Skeletal muscle satellite cell (primary cell): ENCODE measurements around the gene SRSF10. TPM values are rescaled to one million over a fixed set of nuclear protein-coding genes. Genes with fewer than 3 reads are reported as not detected.

Experiments used
- H3K27me3 ChIP-seq: 2 replicates; pipeline ENCODE4 v1.7.0; 2013; ENCODE audit warnings: low read length; ENCODE audit not compliant: control insufficient read depth, insufficient read depth
- H3K36me3 ChIP-seq: 2 replicates; pipeline ENCODE4 v1.7.0; 2013; ENCODE audit warnings: mild to moderate bottlenecking, control low read depth, low read length; ENCODE audit not compliant: insufficient read depth
- H3K4me1 ChIP-seq: 2 replicates; pipeline ENCODE4 v1.7.0; 2013; ENCODE audit warnings: low read length; ENCODE audit not compliant: control insufficient read depth, insufficient read depth
- H3K4me2 ChIP-seq: 2 replicates; pipeline ENCODE4 v1.7.0; 2013; ENCODE audit warnings: mild to moderate bottlenecking, low read length
- H3K4me3 ChIP-seq: 2 replicates; pipeline ENCODE4 v1.7.0; 2013; ENCODE audit warnings: low read length
- H3K9ac ChIP-seq: 2 replicates; pipeline ENCODE4 v1.7.0; 2013; ENCODE audit warnings: mild to moderate bottlenecking, low read depth, low read length, moderate library complexity
- H3K9me3 ChIP-seq: replicated peaks from 2 replicates; pipeline ENCODE4 v1.7.0; 2013; ENCODE audit warnings: mild to moderate bottlenecking, control low read depth, low read length
- small RNA-seq: library from RNA; depleted of rRNA; stranded (forward); fragments of <200 nt; gene quantifications from one replicate; pipeline ENCODE3, GENCODE V24; 2012

Gene SRSF10

GRCh38 chr1:23916209-23917131 lies 63.7 kb downstream of the SRSF10 start:
- H3K36me3 ChIP-seq = no peaks in the 10 kb centered on the region
- no peak overlapping the region for H3K9ac ChIP-seq
- no peaks in the 10 kb centered on the region for H3K9me3 ChIP-seq
- H3K4me3 ChIP-seq = no peak overlapping the region
- peaks cover 3% of the 10 kb centered on the region for H3K27me3 ChIP-seq
- peaks cover 5% of the 10 kb centered on the region for H3K4me1 ChIP-seq
- H3K4me2 ChIP-seq = no peak overlapping the region

GRCh38 chr1:23915466-23915865 lies 64.7 kb downstream of the SRSF10 start:
- peaks cover 5% of the 10 kb centered on the region for H3K4me1 ChIP-seq
- no peaks in the 10 kb centered on the region for H3K9me3 ChIP-seq
- H3K9ac ChIP-seq = no peak overlapping the region
- H3K27me3 ChIP-seq = peaks cover 12% of the 10 kb centered on the region
- no peak overlapping the region for H3K4me3 ChIP-seq
- H3K36me3 ChIP-seq = no peaks in the 10 kb centered on the region
- no peak overlapping the region for H3K4me2 ChIP-seq

DNA sequence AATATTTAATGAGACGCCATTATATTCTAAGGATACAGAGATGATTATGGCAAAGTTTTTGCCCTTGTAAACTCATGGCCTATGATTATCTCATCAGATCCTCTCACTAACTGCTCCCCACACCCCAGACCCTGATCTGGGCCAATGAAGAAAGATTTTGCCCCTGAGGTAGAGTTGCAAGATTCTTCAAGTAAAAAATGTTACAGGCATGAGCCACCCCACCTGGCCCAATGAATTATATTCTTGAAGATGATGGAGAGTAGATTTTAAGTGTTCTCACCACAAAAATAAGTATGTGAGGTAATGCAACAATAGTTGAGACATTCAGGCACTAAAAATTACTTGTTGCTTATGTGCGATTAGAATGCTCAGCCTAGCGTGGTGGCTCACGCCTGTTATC lies 65.2 kb downstream of the SRSF10 start:
- no peak overlapping the region for H3K4me2 ChIP-seq
- no peaks in the 10 kb centered on the region for H3K9me3 ChIP-seq
- no peaks in the 10 kb centered on the region for H3K36me3 ChIP-seq
- peaks cover under 1% of the 10 kb centered on the region for H3K4me1 ChIP-seq
- no peak overlapping the region for H3K4me3 ChIP-seq
- peaks cover 12% of the 10 kb centered on the region for H3K27me3 ChIP-seq
- H3K9ac ChIP-seq = no peak overlapping the region

Small RNAs within 50 kb of the gene (small RNA-seq; reads per million reads assigned to genes)
- gene MIR378F = not detected
